ENCODE measurements around the gene TNNT3.

Gene TNNT3

GRCh38 chr11:1932105-1932480 lies 12.6 kb downstream of the TNNT3 start:
- no peak for TF ChIP-seq FOXK2 (IDR thresholded peaks at IDR 0.05)
- no peak for TF ChIP-seq FOXM1 (IDR thresholded peaks at IDR 0.05; ENCODE audit: borderline replicate concordance)
- no peak for TF ChIP-seq SUZ12 (IDR thresholded peaks at IDR 0.05)
- no peak for TF ChIP-seq PKNOX1 (IDR thresholded peaks at IDR 0.05)
- TF ChIP-seq L3MBTL2 (conservative IDR thresholded peaks at IDR 0.05), result no peak
- TF ChIP-seq ARNT (IDR thresholded peaks at IDR 0.05), result no peak
- TF ChIP-seq BHLHE40 (IDR thresholded peaks at IDR 0.05; ENCODE audit: borderline replicate concordance), result no peak
- ChIA-PET POLR2A (no interaction called here), CTCF (no interaction called here)
- no peak for DNase-seq (ENCODE audit: extremely low spot score)

- no peak for DNase-seq (ENCODE audit: extremely low spot score)
- TF ChIP-seq ARNT (IDR thresholded peaks at IDR 0.05), result no peak
- TF ChIP-seq LEF1 (IDR thresholded peaks at IDR 0.05; ENCODE audit: borderline replicate concordance), result no peak
- TF ChIP-seq ELF4 (IDR thresholded peaks at IDR 0.05), result no peak
- TF ChIP-seq ZNF384 (IDR thresholded peaks at IDR 0.05), result no peak
- no peak for TF ChIP-seq TARDBP (IDR thresholded peaks at IDR 0.05)
- TF ChIP-seq SUZ12 (IDR thresholded peaks at IDR 0.05), result no peak
- TF ChIP-seq FOXM1 (IDR thresholded peaks at IDR 0.05; ENCODE audit: borderline replicate concordance), result no peak
- TF ChIP-seq L3MBTL2 (conservative IDR thresholded peaks at IDR 0.05), result no peak
- no peak for TF ChIP-seq NFRKB (IDR thresholded peaks at IDR 0.05)
- TF ChIP-seq FOXA1 (IDR thresholded peaks at IDR 0.05), result no peak
- TF ChIP-seq PKNOX1 (IDR thresholded peaks at IDR 0.05), result no peak
- no peak for TF ChIP-seq HDGF (IDR thresholded peaks at IDR 0.05; ENCODE audit: borderline replicate concordance)
- TF ChIP-seq CTBP1 (IDR thresholded peaks at IDR 0.05; ENCODE audit: borderline replicate concordance), result no peak
- TF ChIP-seq SP1 (IDR thresholded peaks at IDR 0.05), result no peak
- ChIA-PET POLR2A (no interaction called here), CTCF (no interaction called here)
These were observed 13.2 kb downstream of the TNNT3 start for GRCh38 chr11:1932681-1933080.

- ChIA-PET CTCF (no interaction called here), POLR2A (no interaction called here)
- TF ChIP-seq ARNT (IDR thresholded peaks at IDR 0.05), result no peak
- TF ChIP-seq SP1 (IDR thresholded peaks at IDR 0.05), result no peak
- TF ChIP-seq FOXA1 (IDR thresholded peaks at IDR 0.05), result no peak
- no peak for TF ChIP-seq TARDBP (IDR thresholded peaks at IDR 0.05)
- TF ChIP-seq L3MBTL2 (conservative IDR thresholded peaks at IDR 0.05), result no peak
- no peak for TF ChIP-seq SUZ12 (IDR thresholded peaks at IDR 0.05)
- no peak for TF ChIP-seq NFRKB (IDR thresholded peaks at IDR 0.05)
- no peak for TF ChIP-seq HDGF (IDR thresholded peaks at IDR 0.05; ENCODE audit: borderline replicate concordance)
- TF ChIP-seq ELF4 (IDR thresholded peaks at IDR 0.05), result no peak
- DNase-seq (ENCODE audit: extremely low spot score), result no peak
These were observed 14.2 kb downstream of the TNNT3 start for GRCh38 chr11:1933416-1934334.

- TF ChIP-seq SP1 (IDR thresholded peaks at IDR 0.05), result no peak
- TF ChIP-seq SUZ12 (IDR thresholded peaks at IDR 0.05), result no peak
- no peak for TF ChIP-seq ZNF384 (IDR thresholded peaks at IDR 0.05)
- TF ChIP-seq LEF1 (IDR thresholded peaks at IDR 0.05; ENCODE audit: borderline replicate concordance), result no peak
- TF ChIP-seq FOXM1 (IDR thresholded peaks at IDR 0.05; ENCODE audit: borderline replicate concordance), result no peak
- no peak for TF ChIP-seq PKNOX1 (IDR thresholded peaks at IDR 0.05)
- DNase-seq (ENCODE audit: extremely low spot score), result no peak
- ChIA-PET POLR2A (no interaction called here), CTCF (interaction anchor here (1.0 kb wide), 1 partner anchor 51 kb away, joined by 3 read pairs; no protein-coding TSS in a partner anchor)
These were observed 15.0 kb downstream of the TNNT3 start for GRCh38 chr11:1934335-1935155.

- TF ChIP-seq LEF1 (IDR thresholded peaks at IDR 0.05; ENCODE audit: borderline replicate concordance) (no peak), L3MBTL2 (conservative IDR thresholded peaks at IDR 0.05) (no peak), TARDBP (IDR thresholded peaks at IDR 0.05) (no peak), BHLHE40 (IDR thresholded peaks at IDR 0.05; ENCODE audit: borderline replicate concordance) (no peak), SUZ12 (IDR thresholded peaks at IDR 0.05) (no peak), ZNF384 (IDR thresholded peaks at IDR 0.05) (no peak), SP1 (IDR thresholded peaks at IDR 0.05) (no peak), PKNOX1 (IDR thresholded peaks at IDR 0.05) (no peak), ELF4 (IDR thresholded peaks at IDR 0.05) (no peak), FOXM1 (IDR thresholded peaks at IDR 0.05; ENCODE audit: borderline replicate concordance) (no peak), HDGF (IDR thresholded peaks at IDR 0.05; ENCODE audit: borderline replicate concordance) (no peak), ARNT (IDR thresholded peaks at IDR 0.05) (no peak), CTBP1 (IDR thresholded peaks at IDR 0.05; ENCODE audit: borderline replicate concordance) (no peak)
- ChIA-PET CTCF (interaction anchor here (1.0 kb wide), 1 partner anchor 52 kb away, joined by 3 read pairs; no protein-coding TSS in a partner anchor), POLR2A (no interaction called here)
- DNase-seq (ENCODE audit: extremely low spot score), result no peak
These were observed 15.9 kb downstream of the TNNT3 start for GRCh38 chr11:1935156-1936071.

All from HEK293T (cell line).